Esophagus squamous epithelium (tissue), 5 donors: ENCODE data around the gene CADM2. TPM values are rescaled to one million over a fixed set of nuclear protein-coding genes. Genes with fewer than 3 reads are reported as not detected.
"Not testable (repeated sequence)": the region's sequence is repeated elsewhere in the genome, so short reads cannot be mapped to it uniquely, and the experiment has no call there.

Experiments
- DNase-seq: peaks from one replicate; lab custom pipeline; 2025; lab: John Stamatoyannopoulos, UW
- H3K27ac ChIP-seq, 4 donors: fragments of 200-600 bp; sonication (generic); one replicate each; pipeline ENCODE4 v1.5.1; 2016 to 2019; ENCODE audit warnings: mild to moderate bottlenecking in 1 of 4
- H3K27me3 ChIP-seq, 4 donors: fragments of 200-600 bp; sonication (generic); 1 replicate in 3 of 4; 2 replicates in 1 of 4; pipeline versions ENCODE4 v1.5.1 to v1.6.0; 2017 to 2021; ENCODE audit warnings: antibody characterized with exemption in 1 of 4
- H3K36me3 ChIP-seq, 3 donors: fragments of 200-600 bp; sonication (generic); one replicate each; pipeline ENCODE4 v1.5.1; 2016 to 2019
- H3K4me1 ChIP-seq, 3 donors: fragments of 200-600 bp; sonication (generic); one replicate each; pipeline ENCODE4 v1.5.1; 2017 to 2019
- H3K4me3 ChIP-seq, 4 donors: fragments of 200-600 bp; sonication (generic); 1 replicate in 3 of 4; 2 replicates in 1 of 4; pipeline ENCODE4 v1.5.1; 2016 to 2019; ENCODE audit warnings: mild to moderate bottlenecking in 2 of 4, moderate library complexity in 1 of 4
- H3K9me3 ChIP-seq, 3 donors: fragments of 200-600 bp; sonication (generic); one replicate each; pipeline ENCODE4 v1.5.1; 2016 to 2019
- POLR2A ChIP-seq, 4 donors: fragments of 450-650 bp; IDR thresholded peaks; one replicate each; pipeline ENCODE4 v1.6.1; 2017; ENCODE audit warnings: antibody characterized with exemption in 4 of 4, mild to moderate bottlenecking in 4 of 4, moderate library complexity in 3 of 4
- WGBS, 2 donors: methylation state at CpG; one replicate each; pipeline ENCODE4 v1.1.5; 2018; 5-methylcytosine and 5-hydroxymethylcytosine counted together
- intact Hi-C: fragments of 100-400 bp; cut with DNase I; formaldehyde crosslinking; loops from one replicate; pipeline ENCODE4 v1.15.0; 2022
- total RNA-seq, 4 donors: library from RNA; depleted of rRNA; stranded (reverse); fragments of >200 nt; gene quantifications; one replicate each; pipeline ENCODE4 v1.1.0, GENCODE V29; 2016
- TF ChIP-seq, protein P1 (sequence below), 6 experiments: fragments of 450-650 bp in 4 of 6; fragments of 200-600 bp in 2 of 6; sonication (generic) in 2 of 6; IDR thresholded peaks; one replicate each; pipeline ENCODE4 v1.5.1; 2016 to 2019; ENCODE audit warnings: antibody characterized with exemption in 6 of 6, mild to moderate bottlenecking in 4 of 6, moderate library complexity in 4 of 6
- donor health status: DM: yes; HTN: yes; CAD: no.

CADM2 gene
- total RNA-seq, 4 donors from 2014 or later, result 0.08 to 0.76 (median 0.34) TPM

DNA sequence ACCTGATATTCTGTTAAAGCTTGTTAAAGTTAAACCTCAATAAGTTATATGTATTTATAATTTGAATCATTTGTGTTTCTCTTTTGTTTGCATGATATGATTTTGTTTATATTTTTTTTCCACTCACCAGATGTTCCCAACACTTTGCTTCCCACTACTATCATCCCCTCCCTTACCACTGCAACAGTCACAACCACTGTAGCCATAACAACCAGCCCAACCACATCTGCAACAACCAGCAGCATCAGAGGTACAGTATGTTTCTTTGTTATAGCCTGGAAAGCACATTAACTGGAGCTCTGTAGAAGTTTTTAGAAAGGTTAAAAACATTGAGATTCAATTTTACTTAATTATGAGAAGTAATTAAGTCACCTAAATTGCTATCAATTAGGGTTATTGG lies 1020.2 kb downstream of the CADM2 start:
- DNase-seq, result no peak
- Histone ChIP-seq H3K27me3 (no peaks in the 10 kb centered on the region), H3K27ac (no peak overlapping the region), H3K9me3 (no peaks in the 10 kb centered on the region), H3K36me3 (no peaks in the 10 kb centered on the region), H3K4me1 (no peaks in the 10 kb centered on the region), H3K4me3 (no peak overlapping the region)
- intact Hi-C loops, result no loop called here
- TF ChIP-seq, protein P1, sequence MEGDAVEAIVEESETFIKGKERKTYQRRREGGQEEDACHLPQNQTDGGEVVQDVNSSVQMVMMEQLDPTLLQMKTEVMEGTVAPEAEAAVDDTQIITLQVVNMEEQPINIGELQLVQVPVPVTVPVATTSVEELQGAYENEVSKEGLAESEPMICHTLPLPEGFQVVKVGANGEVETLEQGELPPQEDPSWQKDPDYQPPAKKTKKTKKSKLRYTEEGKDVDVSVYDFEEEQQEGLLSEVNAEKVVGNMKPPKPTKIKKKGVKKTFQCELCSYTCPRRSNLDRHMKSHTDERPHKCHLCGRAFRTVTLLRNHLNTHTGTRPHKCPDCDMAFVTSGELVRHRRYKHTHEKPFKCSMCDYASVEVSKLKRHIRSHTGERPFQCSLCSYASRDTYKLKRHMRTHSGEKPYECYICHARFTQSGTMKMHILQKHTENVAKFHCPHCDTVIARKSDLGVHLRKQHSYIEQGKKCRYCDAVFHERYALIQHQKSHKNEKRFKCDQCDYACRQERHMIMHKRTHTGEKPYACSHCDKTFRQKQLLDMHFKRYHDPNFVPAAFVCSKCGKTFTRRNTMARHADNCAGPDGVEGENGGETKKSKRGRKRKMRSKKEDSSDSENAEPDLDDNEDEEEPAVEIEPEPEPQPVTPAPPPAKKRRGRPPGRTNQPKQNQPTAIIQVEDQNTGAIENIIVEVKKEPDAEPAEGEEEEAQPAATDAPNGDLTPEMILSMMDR (IDR thresholded peaks at IDR 0.05), result no peak
- no peak for TF ChIP-seq POLR2A (IDR thresholded peaks at IDR 0.05)

DNA sequence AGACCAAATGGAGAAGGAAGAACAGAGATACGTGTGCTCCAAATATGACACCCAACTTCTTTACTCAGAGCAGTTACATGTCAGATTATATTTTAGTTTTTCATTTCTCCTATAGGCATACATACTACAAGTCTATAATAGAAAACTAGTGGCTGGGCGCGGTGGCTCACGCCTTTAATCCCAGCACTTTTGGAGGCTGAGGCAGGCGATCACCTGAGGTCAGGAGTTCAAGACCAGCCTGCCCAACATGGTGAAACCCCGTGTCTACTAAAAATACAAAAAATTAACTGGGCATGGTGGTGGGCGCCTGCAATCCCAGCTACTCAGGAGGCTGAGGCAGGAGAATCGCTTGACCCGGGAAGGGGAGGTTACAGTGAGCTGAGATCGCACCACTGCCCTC lies 1030.8 kb downstream of the CADM2 start:
- WGBS, 2 donors, result 80 to 83% methylated on average over 6 to 10 of the region's 10 CpGs
- DNase-seq, H3K4me1 ChIP-seq, intact Hi-C loops, H3K27ac ChIP-seq, H3K36me3 ChIP-seq, H3K4me3 ChIP-seq, H3K27me3 ChIP-seq, H3K9me3 ChIP-seq: not testable (repeated sequence)

DNA sequence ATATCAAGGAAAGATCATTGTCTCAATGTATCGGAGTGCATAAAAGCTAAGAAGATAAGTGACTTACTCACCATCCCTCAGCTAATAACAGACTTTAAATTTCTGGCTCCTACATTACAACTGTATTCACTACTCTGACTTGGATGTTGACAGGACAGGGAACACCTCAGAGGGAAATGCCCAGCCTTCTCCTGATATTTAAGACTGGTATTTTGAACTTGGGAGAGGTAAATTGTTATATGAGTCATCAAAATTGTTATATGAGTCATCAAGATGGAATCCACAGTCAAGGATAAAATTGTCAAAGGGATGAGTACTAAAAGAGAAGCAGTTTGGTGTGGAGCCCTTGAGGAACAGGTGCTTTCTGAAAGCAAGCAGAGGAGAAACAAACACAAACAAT lies 1070.8 kb downstream of the CADM2 start:
- no peak for DNase-seq
- no peaks in the 10 kb centered on the region for H3K4me1 ChIP-seq
- no peak overlapping the region for H3K27ac ChIP-seq
- H3K36me3 ChIP-seq, result no peaks in the 10 kb centered on the region
- no peaks in the 10 kb centered on the region for H3K27me3 ChIP-seq
- intact Hi-C loops, result no loop called here
- no peak for TF ChIP-seq POLR2A (IDR thresholded peaks at IDR 0.05)
- TF ChIP-seq, protein P1 (IDR thresholded peaks at IDR 0.05), result no peak
- WGBS, 2 donors, result 92 to 100% methylated on average over 1 of the region's 1 CpG
- H3K9me3 ChIP-seq, result no peaks in the 10 kb centered on the region
- H3K4me3 ChIP-seq, result no peak overlapping the region

DNA sequence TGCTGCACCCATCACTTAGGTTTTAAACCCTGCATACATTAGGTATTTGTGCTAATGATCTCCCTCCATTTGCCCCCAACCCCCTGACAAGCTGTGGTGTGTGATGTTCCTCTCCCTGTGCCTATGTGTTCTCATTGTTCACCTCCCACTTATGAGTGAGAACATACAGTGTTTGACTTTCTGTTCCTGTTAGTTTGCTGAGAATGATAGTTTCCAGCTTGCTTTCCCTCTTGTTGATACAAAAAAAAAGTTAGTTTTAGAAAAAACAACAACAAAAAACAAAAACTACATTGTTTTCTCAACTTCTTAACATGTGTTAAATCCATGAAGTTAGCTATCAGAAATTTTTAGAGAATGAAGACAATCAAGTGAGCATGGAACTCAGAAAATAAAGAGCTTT lies 1079.1 kb downstream of the CADM2 start:
- no peak for DNase-seq
- Histone ChIP-seq H3K27me3 (no peaks in the 10 kb centered on the region), H3K27ac (no peak overlapping the region), H3K4me3 (no peak overlapping the region), H3K36me3 (no peaks in the 10 kb centered on the region), H3K9me3 (peaks cover 0 to 10% (median 0%) of the 10 kb centered on the region in 3 donors), H3K4me1 (no peaks in the 10 kb centered on the region)
- TF ChIP-seq POLR2A (IDR thresholded peaks at IDR 0.05), result no peak
- TF ChIP-seq, protein P1 (IDR thresholded peaks at IDR 0.05), result no peak
- intact Hi-C loops, result no loop called here

DNA sequence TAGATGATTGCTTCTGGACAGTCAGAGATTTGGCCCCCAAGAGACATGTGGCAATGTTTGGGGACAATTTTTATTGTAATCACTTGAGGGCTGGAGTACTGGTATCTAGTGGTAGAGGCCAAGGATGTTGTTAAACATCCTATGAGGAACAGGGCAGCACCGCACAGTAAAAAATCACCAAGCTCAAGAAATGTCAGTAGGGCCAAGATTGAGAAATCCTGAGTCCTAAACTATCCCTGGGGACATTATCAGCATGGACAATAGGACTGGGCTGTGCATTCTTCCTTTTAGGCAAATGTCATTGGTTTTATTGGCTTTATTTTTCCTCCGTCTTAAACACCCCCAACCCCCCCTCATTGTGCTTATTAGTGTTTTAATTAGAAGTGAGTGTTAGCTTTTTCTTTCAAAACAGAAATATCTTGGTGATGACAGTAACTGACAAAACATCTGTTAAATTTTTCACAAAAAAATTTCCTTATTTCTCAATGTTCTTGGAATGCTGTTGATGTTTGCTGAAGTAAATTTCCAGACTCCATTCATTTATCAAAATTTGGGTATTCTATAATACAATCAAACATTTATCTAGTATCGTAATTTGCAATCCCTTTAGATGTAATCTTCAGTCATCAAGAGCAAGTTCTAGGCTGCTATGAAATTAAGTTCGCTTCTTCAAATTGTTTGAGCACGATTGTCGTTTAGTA lies 1087.8 kb downstream of the CADM2 start:
- DNase-seq, result no peak
- intact Hi-C loops, result no loop called here
- no peak overlapping the region for H3K4me3 ChIP-seq

More for the DNA sequence above, 1087.8 kb downstream of the CADM2 start:
- peaks cover 0 to 9% (median 0%) of the 10 kb centered on the region in 3 donors for H3K9me3 ChIP-seq
- H3K4me1 ChIP-seq, result no peaks in the 10 kb centered on the region
- no peaks in the 10 kb centered on the region for H3K36me3 ChIP-seq
- H3K27me3 ChIP-seq, result no peaks in the 10 kb centered on the region
- 64 to 73% methylated on average over 6 of the region's 6 CpGs for WGBS, 2 donors
- H3K27ac ChIP-seq, result no peak overlapping the region
- no peak for TF ChIP-seq POLR2A (IDR thresholded peaks at IDR 0.05)
- TF ChIP-seq, protein P1 (IDR thresholded peaks at IDR 0.05), result no peak
